ENCODE measurements around the gene EPC1. TPM values are rescaled to one million over a fixed set of nuclear protein-coding genes. Genes with fewer than 3 reads are reported as not detected.
A peak's percentile ranks its signal among the peaks of the same experiment; 100 is the strongest.

Gene EPC1
- total RNA-seq, 1 donor from 2014 or later = 45.4 TPM

GRCh38 chr10:32268788-32269187 lies 78.2 kb downstream of the EPC1 start:
- H3K4me1 Mint-ChIP-seq = peaks cover 5% of the 10 kb centered on the region
- no peaks in the 10 kb centered on the region for H3K9me3 Mint-ChIP-seq
- Histone ChIP-seq H3K9ac (no peak overlapping the region), H3K9me3 (ENCODE audit: low read depth) (no peaks in the 10 kb centered on the region), H3K27me3 (no peaks in the 10 kb centered on the region), H3K79me2 (ENCODE audit: low read depth) (peaks cover 2% of the 10 kb centered on the region), H4K20me1 (ENCODE audit: low read depth) (peaks cover 17% of the 10 kb centered on the region), H2AFZ (replicated peaks) (no peak overlapping the region), H3F3A (ENCODE audit: low read depth) (peaks cover 41% of the 10 kb centered on the region), H3K4me1 (peaks cover 11% of the 10 kb centered on the region), H3K4me3 (no peak overlapping the region), H3K4me2 (no peak overlapping the region), H3K27ac (no peak overlapping the region), H3K36me3 (peaks cover 36% of the 10 kb centered on the region)
- peaks cover 47% of the 10 kb centered on the region for H3K36me3 Mint-ChIP-seq
- TF ChIP-seq EZH2phosphoT487 (IDR thresholded peaks at IDR 0.05) (no peak), EZH2 (IDR thresholded peaks at IDR 0.05) (no peak)
- TF ChIP-seq, protein P1, sequence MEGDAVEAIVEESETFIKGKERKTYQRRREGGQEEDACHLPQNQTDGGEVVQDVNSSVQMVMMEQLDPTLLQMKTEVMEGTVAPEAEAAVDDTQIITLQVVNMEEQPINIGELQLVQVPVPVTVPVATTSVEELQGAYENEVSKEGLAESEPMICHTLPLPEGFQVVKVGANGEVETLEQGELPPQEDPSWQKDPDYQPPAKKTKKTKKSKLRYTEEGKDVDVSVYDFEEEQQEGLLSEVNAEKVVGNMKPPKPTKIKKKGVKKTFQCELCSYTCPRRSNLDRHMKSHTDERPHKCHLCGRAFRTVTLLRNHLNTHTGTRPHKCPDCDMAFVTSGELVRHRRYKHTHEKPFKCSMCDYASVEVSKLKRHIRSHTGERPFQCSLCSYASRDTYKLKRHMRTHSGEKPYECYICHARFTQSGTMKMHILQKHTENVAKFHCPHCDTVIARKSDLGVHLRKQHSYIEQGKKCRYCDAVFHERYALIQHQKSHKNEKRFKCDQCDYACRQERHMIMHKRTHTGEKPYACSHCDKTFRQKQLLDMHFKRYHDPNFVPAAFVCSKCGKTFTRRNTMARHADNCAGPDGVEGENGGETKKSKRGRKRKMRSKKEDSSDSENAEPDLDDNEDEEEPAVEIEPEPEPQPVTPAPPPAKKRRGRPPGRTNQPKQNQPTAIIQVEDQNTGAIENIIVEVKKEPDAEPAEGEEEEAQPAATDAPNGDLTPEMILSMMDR (IDR thresholded peaks at IDR 0.05) = no peak
- H3K4me3 Mint-ChIP-seq = no peak overlapping the region
- DNase-seq (ENCODE audit: low spot score) = no peak
- H3K27ac Mint-ChIP-seq = no peak overlapping the region
- H3K27me3 Mint-ChIP-seq (ENCODE audit: insufficient read depth, low read depth) = peaks cover 2% of the 10 kb centered on the region

DNA sequence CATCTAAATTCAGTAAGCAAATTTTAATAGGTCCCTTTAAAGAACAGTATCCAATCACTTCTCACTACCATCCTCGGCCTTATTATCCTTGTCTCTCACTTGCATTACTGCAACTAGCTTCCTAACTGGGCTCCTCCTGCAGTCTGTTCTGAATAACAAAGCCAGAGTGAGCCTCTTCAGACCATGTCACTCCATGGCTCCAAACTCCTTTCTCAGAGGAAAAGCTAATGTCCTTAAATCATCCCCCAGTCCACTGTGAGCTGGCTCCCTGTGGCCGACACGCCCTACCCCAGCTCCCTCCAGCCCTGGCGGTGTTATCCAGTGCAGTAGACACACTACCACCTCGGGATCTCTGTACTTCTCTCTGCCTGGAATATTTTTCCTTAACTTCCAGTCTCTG lies 80.0 kb downstream of the EPC1 start:
- Mint-ChIP-seq H3K4me3 (no peak overlapping the region), H3K4me1 (peaks cover 5% of the 10 kb centered on the region), H3K27ac (peak overlapping the region; percentile 3)

GRCh38 chr10:32266566-32266965 lies 80.4 kb downstream of the EPC1 start:
- peaks cover 2% of the 10 kb centered on the region for H3K27me3 Mint-ChIP-seq (ENCODE audit: insufficient read depth, low read depth)
- H3K79me2 ChIP-seq (ENCODE audit: low read depth) = no peaks in the 10 kb centered on the region
- H3K9me3 Mint-ChIP-seq = no peaks in the 10 kb centered on the region

More for the DNA sequence above, 80.0 kb downstream of the EPC1 start:
- no peaks in the 10 kb centered on the region for H3K27me3 ChIP-seq
- peaks cover 22% of the 10 kb centered on the region for H3K36me3 ChIP-seq
- peaks cover 2% of the 10 kb centered on the region for H3K27me3 Mint-ChIP-seq (ENCODE audit: insufficient read depth, low read depth)
- peaks cover 42% of the 10 kb centered on the region for H3K36me3 Mint-ChIP-seq
- TF ChIP-seq EZH2phosphoT487 (IDR thresholded peaks at IDR 0.05) (no peak), EZH2 (IDR thresholded peaks at IDR 0.05) (no peak)
- TF ChIP-seq, protein P1 (IDR thresholded peaks at IDR 0.05) = no peak
- peaks cover 14% of the 10 kb centered on the region for H4K20me1 ChIP-seq (ENCODE audit: low read depth)
- peak; percentile 67 for DNase-seq (ENCODE audit: low spot score)
- no peaks in the 10 kb centered on the region for H3K79me2 ChIP-seq (ENCODE audit: low read depth)
- peak overlapping the region; percentile 39 for H3K27ac ChIP-seq
- H3K4me2 ChIP-seq = peak overlapping the region; percentile 30
- peaks cover 11% of the 10 kb centered on the region for H3K4me1 ChIP-seq
- peaks cover 40% of the 10 kb centered on the region for H3F3A ChIP-seq (ENCODE audit: low read depth)
- no peak overlapping the region for H2AFZ ChIP-seq (replicated peaks)
- H3K9me3 ChIP-seq (ENCODE audit: low read depth) = no peaks in the 10 kb centered on the region
- no peak overlapping the region for H3K9ac ChIP-seq
- H3K9me3 Mint-ChIP-seq = no peaks in the 10 kb centered on the region
- H3K4me3 ChIP-seq = no peak overlapping the region

More at GRCh38 chr10:32266566-32266965, 80.4 kb downstream of the EPC1 start:
- H3K36me3 ChIP-seq = peaks cover 19% of the 10 kb centered on the region
- Mint-ChIP-seq H3K27ac (peak overlapping the region; percentile 3), H3K36me3 (peaks cover 39% of the 10 kb centered on the region), H3K4me1 (peaks cover 5% of the 10 kb centered on the region), H3K4me3 (no peak overlapping the region)
- peaks cover 40% of the 10 kb centered on the region for H3F3A ChIP-seq (ENCODE audit: low read depth)
- H2AFZ ChIP-seq (replicated peaks) = no peak overlapping the region
- H3K9ac ChIP-seq = no peak overlapping the region
- H4K20me1 ChIP-seq (ENCODE audit: low read depth) = peaks cover 14% of the 10 kb centered on the region
- H3K9me3 ChIP-seq (ENCODE audit: low read depth) = no peaks in the 10 kb centered on the region
- H3K4me1 ChIP-seq = peaks cover 11% of the 10 kb centered on the region
- H3K4me2 ChIP-seq = peak overlapping the region; percentile 30
- TF ChIP-seq, protein P1 (IDR thresholded peaks at IDR 0.05) = no peak
- TF ChIP-seq EZH2phosphoT487 (IDR thresholded peaks at IDR 0.05) = no peak
- no peak for TF ChIP-seq EZH2 (IDR thresholded peaks at IDR 0.05)
- H3K4me3 ChIP-seq = no peak overlapping the region
- H3K27me3 ChIP-seq = no peaks in the 10 kb centered on the region
- peak overlapping the region; percentile 24 for H3K27ac ChIP-seq
- DNase-seq (ENCODE audit: low spot score) = no peak

All from neural progenitor cell (in vitro differentiated cells).